ENCODE results near the gene GAS2L2.

DNA sequence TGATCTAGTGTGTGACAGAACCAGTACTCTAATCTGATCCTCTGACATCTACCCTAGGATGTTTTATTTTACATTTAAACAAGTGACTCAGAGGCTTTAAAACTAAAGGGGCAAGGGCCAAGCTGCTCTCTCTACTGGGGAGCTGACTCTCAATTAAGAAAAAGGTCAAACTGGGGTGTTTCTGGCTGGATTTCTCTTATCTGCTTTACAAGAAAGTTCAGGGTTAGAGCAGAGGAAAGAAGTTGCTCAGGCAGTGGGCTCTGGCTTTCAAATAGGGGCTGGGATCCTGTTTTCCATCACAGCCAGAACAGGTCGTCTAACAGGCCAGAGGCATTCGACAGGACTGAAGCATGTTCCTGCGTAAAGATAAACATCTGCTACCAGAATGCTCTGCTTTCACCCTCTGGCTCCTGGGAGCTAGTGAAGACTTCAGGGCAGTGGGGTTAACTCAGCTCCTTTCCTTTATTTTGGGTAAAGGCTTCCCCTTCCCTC is 33.9 kb upstream of the GAS2L2 start:
- TF ChIP-seq CTCF (IDR thresholded peaks at IDR 0.05) (no peak), EZH2 (IDR thresholded peaks at IDR 0.05; ENCODE audit: borderline replicate concordance, insufficient read depth, low read depth, low read length, poor library complexity, severe bottlenecking) (no peak)
